Measurements from ENCODE around the gene NPM3. TPM values are rescaled to one million over a fixed set of nuclear protein-coding genes. Genes with fewer than 3 reads are reported as not detected.

Gene NPM3
- total RNA-seq, 2 experiments from 2014 or later: 255 to 260 TPM

DNA sequence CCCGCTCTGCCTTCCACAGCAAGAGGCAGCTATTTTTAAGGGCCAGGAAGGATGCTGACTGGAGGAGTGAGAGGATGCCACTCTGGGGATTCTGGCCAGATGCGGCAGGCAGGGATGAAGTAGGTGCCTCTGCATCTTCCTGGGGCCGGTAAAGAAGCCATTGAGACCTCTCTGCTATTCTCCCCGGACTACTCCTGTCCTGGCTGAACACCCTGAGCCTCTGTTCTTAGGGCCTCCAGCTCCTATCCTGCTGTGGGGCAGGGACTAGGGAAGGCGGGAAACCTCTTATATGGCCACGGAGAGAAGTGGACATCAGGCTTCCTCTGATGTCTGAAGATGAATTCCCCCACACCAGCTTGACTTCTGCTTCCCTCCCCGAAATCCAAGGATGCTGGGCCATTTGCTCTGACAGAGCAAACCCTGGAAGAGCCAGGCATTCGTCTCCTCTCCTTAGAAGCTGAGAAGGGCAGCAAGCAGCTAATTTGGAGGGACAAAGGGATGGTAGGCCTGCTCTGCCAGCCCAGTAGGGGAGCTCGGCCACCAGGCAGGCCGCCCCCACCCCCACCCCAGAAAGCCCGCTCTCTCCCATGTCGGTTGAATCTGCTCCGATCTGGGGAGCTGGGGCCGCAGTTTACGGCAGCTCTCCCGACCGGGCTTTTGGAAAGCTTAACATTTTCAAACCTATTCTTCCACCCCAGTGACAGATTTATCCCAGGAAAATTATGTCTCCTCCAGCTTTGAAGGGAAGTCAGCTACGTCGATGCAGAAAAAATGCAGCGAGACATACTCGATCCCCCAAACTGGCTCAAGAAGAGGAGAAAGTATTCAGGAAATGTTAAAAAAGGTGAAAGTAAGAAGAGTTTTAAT lies 10.1 kb downstream of the NPM3 start:
- H3K27me3 Mint-ChIP-seq: peaks cover 69% of the 10 kb centered on the region
- H3K4me1 Mint-ChIP-seq: peaks cover 15% of the 10 kb centered on the region
- DNase-seq: no peak
- H3K4me3 Mint-ChIP-seq: no peak overlapping the region
- no peak overlapping the region for H3K27ac Mint-ChIP-seq
- no peaks in the 10 kb centered on the region for H3K9me3 Mint-ChIP-seq
- H3K36me3 Mint-ChIP-seq: peaks cover 10% of the 10 kb centered on the region

DNA sequence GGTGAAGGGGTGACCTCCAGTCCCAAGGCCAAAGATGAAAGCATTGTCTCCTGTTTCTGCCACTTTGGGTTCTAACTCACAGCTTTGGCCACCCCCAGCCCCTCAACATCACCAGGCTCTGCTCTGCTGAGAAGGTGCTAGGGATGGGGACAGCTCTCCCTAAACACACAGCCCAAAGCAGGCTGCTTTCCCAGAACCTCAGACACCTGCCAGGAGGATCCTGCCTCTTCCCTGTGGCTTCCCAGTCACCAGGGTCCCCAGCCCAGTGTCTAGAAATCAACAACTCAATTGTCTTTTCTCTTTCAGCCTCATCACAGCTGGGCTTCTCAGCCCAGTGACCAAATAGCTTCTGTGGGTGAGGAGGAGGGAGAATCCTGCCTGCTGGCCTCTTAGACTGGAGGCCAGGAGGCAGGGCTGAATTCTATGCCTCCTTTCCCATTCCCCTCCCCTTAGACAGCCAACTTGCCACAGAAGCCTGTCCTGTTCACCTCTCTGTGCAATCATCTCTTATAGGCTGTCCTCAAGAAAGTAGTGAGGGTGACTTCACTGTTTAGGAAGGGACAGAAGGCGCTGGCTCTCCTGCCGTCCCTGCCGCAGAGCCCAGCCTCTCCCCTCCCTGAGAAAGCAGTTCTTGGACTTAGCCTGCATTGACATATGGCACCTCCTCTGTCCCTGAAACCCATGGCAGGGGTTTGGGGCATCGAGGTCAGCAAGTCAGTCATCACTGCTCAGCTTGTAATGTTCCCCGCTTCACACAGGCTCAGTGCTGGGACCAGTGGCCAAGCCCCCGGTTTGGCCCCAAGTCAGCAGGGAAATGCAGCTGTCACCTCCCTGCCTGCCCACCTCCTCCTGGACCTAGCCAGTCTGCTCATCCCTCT lies 11.0 kb downstream of the NPM3 start:
- no peak for DNase-seq
- Mint-ChIP-seq H3K4me3 (no peak overlapping the region), H3K9me3 (no peaks in the 10 kb centered on the region), H3K36me3 (peaks cover 2% of the 10 kb centered on the region), H3K27me3 (peaks cover 60% of the 10 kb centered on the region), H3K27ac (no peak overlapping the region), H3K4me1 (peaks cover 14% of the 10 kb centered on the region)

DNA sequence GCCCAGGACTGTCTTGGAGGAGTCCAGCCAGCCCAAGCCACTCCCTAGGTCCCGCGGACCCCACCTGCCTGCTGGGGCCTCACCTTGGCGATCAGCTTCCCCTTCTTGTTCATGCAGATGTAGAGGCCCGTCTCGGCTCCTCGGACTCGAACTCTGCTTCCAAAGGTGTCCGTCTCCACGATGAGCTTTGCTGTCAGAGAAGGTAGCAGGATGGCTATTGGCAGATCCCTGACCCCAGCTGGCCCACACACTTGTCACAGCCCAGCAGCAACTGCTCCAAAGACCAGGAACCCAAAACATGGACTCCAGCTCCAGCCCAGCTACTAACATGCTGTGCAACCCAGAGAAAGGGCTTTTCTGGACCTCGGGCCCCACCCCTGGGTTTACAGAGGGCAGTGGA lies 11.9 kb downstream of the NPM3 start:
- H3K4me1 Mint-ChIP-seq: peaks cover 14% of the 10 kb centered on the region
- H3K27me3 Mint-ChIP-seq: peaks cover 54% of the 10 kb centered on the region
- H3K36me3 Mint-ChIP-seq: no peaks in the 10 kb centered on the region
- H3K9me3 Mint-ChIP-seq: no peaks in the 10 kb centered on the region
- no peak for DNase-seq
- H3K27ac Mint-ChIP-seq: no peak overlapping the region
- H3K4me3 Mint-ChIP-seq: no peak overlapping the region

DNA sequence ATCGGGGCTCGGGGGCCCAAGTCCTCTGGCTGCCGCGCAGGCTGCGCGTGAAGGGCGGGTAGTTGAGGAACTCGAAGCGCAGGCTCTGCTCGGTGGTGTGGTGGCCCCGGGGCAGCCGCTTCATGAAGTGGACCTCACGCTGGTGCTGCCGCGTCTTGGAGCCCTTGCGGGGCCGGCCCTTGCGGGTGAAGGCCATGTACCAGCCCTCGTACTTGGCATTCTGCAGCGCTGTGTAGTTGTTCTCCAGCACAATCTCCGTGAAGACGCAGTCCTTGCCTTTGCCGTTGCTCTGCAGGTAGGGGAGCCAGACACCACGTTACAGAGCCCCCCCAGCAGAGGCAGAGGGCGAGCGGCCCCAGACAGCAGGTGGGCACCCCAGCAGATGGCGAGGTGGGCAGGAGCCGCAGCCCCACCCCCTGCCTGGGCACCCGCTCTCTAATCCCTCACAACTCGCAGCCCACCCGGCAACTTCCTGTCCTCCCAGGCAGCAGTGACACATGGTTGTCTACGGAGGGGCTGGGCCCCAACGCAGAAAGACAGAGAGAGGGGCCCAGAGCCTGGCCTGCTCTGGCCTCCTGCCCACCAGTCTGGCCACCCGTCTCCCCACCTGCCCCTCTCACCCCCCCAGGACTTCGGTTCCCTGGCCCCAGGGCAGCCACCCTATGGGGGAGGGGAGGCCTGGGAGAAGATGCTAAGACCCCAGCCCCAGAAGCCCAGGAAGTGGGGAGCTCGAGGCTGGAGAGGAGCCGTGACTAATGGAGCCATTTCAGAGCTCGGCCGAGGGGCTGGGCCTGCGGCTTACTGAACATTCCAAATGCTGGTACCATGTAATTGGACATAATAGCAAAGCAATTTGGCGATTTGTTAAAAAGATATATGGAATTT lies 12.7 kb downstream of the NPM3 start:
- Mint-ChIP-seq H3K4me3 (no peak overlapping the region), H3K9me3 (no peaks in the 10 kb centered on the region), H3K36me3 (no peaks in the 10 kb centered on the region), H3K4me1 (peaks cover 14% of the 10 kb centered on the region), H3K27ac (no peak overlapping the region), H3K27me3 (peaks cover 56% of the 10 kb centered on the region)
- DNase-seq: no peak

DNA sequence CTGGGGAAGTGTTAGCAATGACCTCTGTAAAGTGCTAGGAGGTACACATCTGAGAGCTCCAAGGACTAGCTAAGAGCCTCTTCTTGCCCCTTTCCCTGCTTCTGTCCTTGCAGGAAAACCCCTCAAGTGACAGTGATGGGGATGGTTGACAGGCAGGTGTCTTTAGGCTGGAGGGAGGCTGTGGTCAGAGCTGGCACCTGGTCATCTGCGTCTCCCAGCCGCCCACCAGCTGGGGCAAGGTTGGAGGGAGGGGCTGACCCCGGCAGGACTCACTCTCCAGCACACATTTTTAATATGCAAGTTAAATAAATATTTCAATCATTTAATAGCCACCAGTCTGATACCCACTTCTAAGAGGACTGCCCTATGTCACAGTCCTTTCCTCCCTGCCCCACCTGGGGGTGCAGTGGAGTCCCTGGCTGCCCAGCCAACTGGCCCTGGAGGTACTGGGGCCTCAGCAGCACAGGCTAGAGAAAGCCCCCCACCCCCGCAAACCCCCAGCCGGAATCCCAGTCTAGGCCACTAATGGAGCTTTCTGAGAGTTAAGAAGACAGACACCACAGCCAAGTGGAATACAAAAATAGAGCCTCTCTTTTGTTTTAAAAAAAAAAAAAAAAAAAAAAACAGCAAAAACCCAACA lies 13.6 kb downstream of the NPM3 start:
- Mint-ChIP-seq H3K4me3 (no peak overlapping the region), H3K27ac (no peak overlapping the region), H3K4me1 (peaks cover 10% of the 10 kb centered on the region), H3K36me3 (no peaks in the 10 kb centered on the region), H3K27me3 (peaks cover 47% of the 10 kb centered on the region), H3K9me3 (no peaks in the 10 kb centered on the region)
- DNase-seq: no peak

DNA sequence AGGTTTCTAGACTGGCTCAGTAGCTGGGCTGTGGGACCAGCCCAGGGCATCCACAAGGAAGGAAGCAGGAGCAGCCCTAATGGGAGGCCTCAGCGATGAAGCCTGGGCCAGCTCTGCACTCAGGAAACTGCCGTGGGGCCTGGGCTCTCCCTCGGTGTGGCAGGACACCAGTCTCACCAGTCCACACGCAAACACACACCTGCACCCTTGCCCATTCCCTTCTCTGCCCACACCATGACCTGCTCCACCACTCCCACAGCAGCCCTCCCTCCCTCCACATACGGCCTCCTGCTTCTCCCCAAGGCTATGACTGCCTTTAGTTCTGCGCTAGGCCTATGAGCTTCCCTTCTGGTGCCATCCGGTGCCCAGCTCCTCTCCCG lies 14.5 kb downstream of the NPM3 start:
- no peak overlapping the region for H3K27ac Mint-ChIP-seq
- no peak overlapping the region for H3K4me3 Mint-ChIP-seq
- no peaks in the 10 kb centered on the region for H3K36me3 Mint-ChIP-seq

DNA sequence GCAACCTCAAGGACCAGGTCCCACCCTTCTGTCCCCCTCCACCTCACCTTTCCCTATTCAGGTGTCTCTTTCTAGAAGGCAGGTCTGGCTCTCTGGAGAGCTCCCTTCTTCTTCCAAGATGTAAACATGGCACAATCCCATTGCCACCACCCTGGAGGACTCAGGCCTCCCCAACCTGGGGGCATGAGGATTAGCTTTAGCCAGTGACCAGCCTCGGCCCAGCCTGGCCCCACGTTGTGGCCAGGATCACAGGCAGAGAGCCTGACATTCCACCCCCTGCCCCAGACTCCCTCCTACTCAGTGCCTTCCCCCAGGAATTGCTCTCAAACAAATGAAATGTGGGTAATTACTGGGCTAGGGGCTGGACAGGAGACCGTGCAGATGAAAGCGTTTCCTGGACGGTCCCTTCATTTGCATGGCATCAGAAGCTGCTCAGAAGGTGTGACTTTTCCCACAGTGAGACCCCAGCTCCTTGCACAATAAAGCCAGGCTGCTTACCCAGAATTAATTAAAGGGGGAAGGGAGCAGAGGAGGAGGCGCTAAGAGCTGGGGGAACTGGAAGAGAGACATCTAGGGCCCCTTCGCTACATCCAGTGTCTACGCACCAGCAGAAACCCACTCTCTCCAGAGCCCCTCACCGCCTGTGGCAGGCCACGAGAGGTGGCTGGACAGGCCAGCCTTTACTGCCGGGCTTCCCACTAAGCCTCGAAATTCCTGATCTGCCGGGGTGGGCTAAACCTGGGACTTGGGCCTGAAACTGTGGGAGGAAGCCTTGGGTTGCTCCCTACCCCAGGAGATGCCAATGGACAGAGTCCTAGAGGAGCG lies 15.1 kb downstream of the NPM3 start:
- DNase-seq: no peak
- no peak overlapping the region for H3K4me3 Mint-ChIP-seq
- H3K27ac Mint-ChIP-seq: no peak overlapping the region
- no peaks in the 10 kb centered on the region for H3K36me3 Mint-ChIP-seq
- no peaks in the 10 kb centered on the region for H3K4me1 Mint-ChIP-seq
- no peaks in the 10 kb centered on the region for H3K9me3 Mint-ChIP-seq
- H3K27me3 Mint-ChIP-seq: peaks cover 32% of the 10 kb centered on the region

More for the DNA sequence above, 14.5 kb downstream of the NPM3 start:
- no peak for DNase-seq
- peaks cover 38% of the 10 kb centered on the region for H3K27me3 Mint-ChIP-seq
- no peaks in the 10 kb centered on the region for H3K9me3 Mint-ChIP-seq
- H3K4me1 Mint-ChIP-seq: peaks cover 5% of the 10 kb centered on the region

DNA sequence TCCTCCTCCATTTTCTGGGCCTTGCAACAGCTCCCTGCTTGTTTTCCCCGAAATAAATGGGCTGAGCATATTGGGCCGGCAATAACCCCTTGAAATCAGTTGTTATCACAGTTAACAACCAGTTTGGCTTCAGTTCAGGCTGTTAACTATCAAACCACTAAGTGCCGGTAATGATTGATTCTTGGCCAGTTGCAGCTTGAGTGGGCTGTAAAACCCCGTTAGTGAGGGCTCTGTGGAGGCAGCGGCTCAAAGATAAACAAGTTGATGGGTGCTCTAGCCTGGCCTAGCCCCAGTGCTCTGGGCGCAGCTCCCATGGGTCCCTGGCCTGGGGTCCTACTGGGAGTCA lies 15.7 kb downstream of the NPM3 start:
- Mint-ChIP-seq H3K27ac (no peak overlapping the region), H3K27me3 (peaks cover 26% of the 10 kb centered on the region), H3K9me3 (no peaks in the 10 kb centered on the region), H3K4me1 (no peaks in the 10 kb centered on the region), H3K36me3 (no peaks in the 10 kb centered on the region), H3K4me3 (no peak overlapping the region)
- no peak for DNase-seq

DNA sequence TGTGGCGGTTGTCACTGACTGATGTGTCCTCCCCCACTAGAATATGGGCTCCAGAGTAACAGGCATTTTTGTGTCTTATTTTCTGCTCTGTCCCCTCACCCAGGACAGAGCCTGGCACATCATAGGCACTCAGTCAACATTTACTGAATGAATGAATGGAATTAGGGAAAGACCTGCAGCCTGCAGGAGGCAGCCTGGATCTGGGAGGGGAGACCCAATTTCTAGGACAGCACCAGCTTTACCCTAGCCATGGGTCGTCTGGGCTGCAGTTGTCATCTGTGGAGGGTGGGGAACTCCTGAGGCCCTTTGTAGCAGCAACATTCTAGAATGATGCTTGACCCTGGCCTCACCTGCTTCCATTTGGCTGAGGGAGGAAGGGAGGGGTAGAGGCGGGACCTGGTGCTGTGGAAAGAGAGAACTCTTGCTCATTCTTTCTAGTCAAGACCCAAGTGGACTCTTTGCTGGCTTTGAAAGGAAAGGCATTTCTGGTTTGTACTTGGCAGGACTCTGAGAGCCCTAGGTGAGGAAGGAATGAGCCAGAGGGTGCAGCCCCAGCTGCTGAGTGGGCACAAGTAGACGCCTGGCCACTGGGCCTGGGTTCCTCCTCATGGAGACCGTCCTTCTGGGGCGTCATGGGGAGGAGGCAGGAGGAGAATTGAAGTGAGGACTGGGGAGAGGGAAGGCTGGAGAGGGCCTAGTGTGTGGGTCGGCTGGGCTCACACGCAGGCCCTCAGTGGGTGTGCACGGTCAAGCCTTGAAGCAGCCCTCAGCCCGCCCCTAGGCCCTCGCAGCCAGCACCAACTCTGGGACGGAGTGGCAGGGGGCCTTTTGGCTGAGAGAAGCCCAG lies 16.3 kb downstream of the NPM3 start:
- no peaks in the 10 kb centered on the region for H3K4me1 Mint-ChIP-seq
- no peak overlapping the region for H3K27ac Mint-ChIP-seq

DNA sequence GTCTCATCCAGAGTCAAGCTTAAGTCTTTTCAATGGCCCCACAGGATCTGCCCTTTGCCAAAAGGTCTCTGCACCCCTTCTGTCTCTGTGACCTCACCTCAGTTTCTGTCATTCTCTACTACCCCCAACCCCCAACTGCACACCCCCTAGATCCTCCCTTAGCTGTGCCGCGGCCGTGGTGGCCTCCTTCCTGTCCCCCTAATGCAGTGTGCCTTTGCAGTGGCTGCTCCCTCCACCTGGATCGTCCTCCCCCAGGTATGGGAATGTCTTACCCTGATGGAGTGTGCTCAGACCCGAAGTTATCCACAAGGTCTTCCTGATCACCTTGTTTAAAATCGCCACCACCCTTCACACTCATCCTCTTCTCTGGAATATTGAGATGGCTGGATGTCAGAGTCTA lies 16.9 kb downstream of the NPM3 start:
- peaks cover 16% of the 10 kb centered on the region for H3K27me3 Mint-ChIP-seq
- H3K27ac Mint-ChIP-seq: no peak overlapping the region
- H3K4me1 Mint-ChIP-seq: no peaks in the 10 kb centered on the region
- H3K4me3 Mint-ChIP-seq: no peak overlapping the region
- no peak for DNase-seq
- H3K36me3 Mint-ChIP-seq: no peaks in the 10 kb centered on the region
- no peaks in the 10 kb centered on the region for H3K9me3 Mint-ChIP-seq

More for the DNA sequence above, 16.3 kb downstream of the NPM3 start:
- DNase-seq: no peak
- Mint-ChIP-seq H3K4me3 (no peak overlapping the region), H3K27me3 (peaks cover 22% of the 10 kb centered on the region), H3K36me3 (no peaks in the 10 kb centered on the region), H3K9me3 (no peaks in the 10 kb centered on the region)

DNA sequence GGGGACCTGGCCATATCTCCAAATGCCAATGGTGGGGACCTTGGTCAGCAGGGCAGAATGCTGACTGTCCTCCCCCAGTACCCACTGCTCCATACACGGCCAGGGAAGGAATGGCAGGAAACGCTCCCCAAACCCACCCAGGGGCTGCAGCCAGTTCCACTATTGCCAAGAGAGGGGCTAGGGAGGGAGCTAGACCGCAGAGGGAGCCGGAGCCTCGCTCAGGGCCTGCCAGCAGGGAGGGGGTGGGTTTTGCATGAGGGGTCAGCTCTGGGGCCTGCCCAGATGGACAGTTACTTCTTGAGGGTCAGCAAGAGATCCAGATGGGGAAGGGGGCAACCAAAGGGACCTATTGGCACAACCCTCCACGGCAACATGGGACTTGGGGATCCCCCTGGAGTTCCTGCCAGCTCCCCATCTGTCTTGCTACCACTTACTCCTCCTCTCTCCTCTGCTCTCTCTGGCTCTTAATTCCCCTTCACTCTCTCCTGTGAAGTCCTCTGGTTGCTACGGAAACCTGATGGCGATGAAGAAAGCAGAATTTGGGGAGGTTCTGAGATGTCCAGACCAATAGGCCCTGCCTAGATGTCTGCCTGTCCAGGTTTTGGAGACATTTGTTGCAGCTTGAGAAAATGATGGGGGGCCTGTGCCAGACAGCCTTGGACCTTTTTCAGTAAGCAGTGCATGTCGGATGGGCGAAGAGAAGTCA lies 20.0 kb downstream of the NPM3 start:
- Mint-ChIP-seq H3K4me1 (no peaks in the 10 kb centered on the region), H3K9me3 (no peaks in the 10 kb centered on the region), H3K36me3 (no peaks in the 10 kb centered on the region), H3K27ac (no peak overlapping the region), H3K27me3 (peaks cover 7% of the 10 kb centered on the region), H3K4me3 (no peak overlapping the region)
- DNase-seq: no peak

DNA sequence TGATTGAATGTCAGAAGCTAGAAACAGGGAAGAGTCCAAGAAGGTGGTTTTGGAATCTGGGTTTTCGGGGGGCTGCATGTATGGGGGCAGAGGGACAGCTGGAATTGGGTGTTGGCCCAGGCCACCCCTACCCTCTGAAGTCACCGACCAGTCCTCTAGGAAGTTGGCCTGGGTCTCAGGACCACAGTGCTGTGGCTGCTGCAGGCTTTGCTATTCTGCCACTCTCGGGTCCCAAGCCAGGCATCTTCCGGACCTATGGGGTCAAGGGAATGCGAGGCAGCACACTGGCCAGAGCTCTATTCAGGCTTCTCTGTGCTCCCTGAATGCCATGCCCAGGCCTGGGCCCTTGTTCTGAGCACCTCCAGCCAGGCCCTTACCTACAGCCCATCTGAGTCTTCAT lies 20.5 kb downstream of the NPM3 start:
- Mint-ChIP-seq H3K27ac (no peak overlapping the region), H3K27me3 (peaks cover 7% of the 10 kb centered on the region), H3K4me3 (no peak overlapping the region), H3K9me3 (no peaks in the 10 kb centered on the region), H3K4me1 (no peaks in the 10 kb centered on the region), H3K36me3 (no peaks in the 10 kb centered on the region)
- no peak for DNase-seq

DNA sequence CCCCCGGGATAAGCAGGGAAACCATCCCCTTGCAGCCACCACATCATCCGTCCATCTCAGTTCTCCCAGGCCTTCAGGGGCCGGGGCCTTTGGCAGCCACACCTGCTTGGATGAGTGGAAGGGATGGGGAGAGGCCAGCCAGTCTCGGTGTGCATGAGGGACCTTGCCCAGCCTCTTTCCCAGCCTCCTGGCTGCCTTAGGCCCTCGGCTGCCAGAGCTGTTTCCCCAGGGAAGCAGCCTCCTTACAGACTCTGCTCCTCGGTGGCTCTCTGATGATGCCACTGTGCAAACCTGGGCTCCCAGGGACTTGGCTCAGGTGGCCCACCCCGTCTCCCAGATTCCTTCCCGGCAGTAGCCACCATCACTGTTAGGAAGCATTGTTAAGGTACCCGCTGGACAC lies 22.0 kb downstream of the NPM3 start:
- no peaks in the 10 kb centered on the region for H3K9me3 Mint-ChIP-seq
- no peak overlapping the region for H3K27ac Mint-ChIP-seq
- no peak overlapping the region for H3K4me3 Mint-ChIP-seq
- no peaks in the 10 kb centered on the region for H3K36me3 Mint-ChIP-seq
- DNase-seq: no peak
- H3K27me3 Mint-ChIP-seq: peaks cover 11% of the 10 kb centered on the region
- no peaks in the 10 kb centered on the region for H3K4me1 Mint-ChIP-seq

Measured in activated naive CD8-positive, alpha-beta T cell treated with anti-CD3 and anti-CD28 coated beads for 36 hours (primary cell).